GM21576 (cell line): Measurements from ENCODE around the gene CCDC91.

Experiments used
- ATAC-seq: cut with Tn5 transposase; IDR thresholded peaks from one replicate; pipeline ENCODE4 v1.9.1; 2021; ENCODE audit warnings: mild to moderate bottlenecking, moderate library complexity; ENCODE audit not compliant: unreplicated experiment

CCDC91 gene

DNA sequence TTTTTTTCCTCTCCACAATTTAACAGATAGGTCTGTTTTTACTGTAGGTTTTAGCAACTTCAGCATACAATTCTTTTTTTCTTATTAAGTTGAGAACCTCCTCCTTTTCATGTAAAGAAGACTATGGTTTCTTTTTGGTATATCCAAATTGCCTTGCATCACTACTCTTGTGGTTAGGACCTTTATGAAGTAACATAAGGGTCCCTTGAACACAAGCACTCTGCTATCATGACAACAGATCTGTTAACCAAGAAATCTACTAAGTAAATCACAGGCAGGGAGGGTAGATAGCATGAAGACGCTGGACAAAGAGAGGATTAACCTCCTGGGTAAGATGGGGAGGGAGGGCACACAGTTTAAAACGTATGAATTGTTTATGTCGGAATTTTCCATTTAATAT, 380.6 kb downstream of the CCDC91 start:
- no peak for ATAC-seq

GRCh38 chr12:28574746-28575592, 384.7 kb downstream of the CCDC91 start:
- no peak for ATAC-seq

DNA sequence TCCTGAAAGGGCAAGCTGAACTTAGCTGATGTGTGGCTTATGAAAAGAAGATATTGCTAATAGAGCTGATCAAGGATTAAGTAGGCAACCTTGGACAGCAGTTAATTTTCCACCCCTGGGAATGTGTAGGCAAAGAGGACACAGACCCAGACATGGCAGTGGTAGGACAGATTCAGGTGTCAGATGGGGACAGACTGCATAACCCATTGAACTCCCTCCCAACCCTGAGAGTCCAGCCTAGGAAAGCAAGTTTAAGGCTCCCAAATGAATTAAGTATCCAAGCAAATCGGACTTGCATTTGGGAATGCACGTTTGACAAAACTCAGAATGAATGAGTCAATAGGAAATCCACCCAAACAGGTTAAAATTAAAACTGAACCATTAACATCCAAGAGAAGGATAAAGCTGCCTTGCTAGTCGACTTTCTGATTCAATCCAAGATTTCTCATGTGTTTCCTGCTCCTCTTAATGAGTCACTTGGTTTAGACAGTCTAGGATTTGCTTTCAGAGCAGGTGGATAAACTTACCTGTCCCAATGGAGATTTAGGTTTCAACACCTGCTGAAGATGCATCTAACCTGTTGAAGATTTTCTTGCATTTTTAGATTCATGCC, 385.4 kb downstream of the CCDC91 start:
- ATAC-seq: no peak

GRCh38 chr12:28578361-28578760, 388.1 kb downstream of the CCDC91 start:
- ATAC-seq: no peak

- no peak for ATAC-seq
Observed at GRCh38 chr12:28578833-28579252, 388.6 kb downstream of the CCDC91 start.

DNA sequence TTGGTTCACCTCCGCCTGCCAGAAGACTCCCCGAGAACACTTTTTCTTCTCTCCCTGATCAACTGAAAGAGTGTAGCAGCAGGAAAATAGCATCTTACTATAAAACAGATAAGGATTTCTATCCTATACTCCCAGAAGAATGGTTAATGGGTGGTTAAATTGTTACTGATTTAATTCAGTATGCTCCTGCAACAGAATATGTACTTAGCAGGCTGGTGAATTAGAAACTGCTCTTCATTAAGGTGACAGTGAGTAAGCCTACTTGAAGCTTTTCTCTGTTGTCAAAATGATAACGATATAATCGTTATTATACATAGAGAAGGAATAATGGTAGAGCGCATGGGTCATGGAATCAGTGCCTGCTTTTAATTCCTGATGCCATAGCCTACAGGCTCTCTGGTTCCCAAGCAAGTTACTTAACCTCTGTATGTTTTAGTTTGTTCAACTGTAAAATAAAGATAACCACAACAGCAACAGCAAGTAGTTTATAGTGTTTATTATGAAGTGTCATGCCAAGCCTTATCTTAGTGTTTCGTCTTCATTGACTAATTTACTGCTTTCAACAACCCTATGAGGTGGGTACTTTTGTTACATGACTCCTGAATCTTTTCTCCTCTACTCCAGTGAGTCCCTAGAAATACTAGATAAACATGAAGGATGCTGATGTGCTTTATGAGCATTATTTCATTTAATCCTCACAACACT, 392.6 kb downstream of the CCDC91 start:
- no peak for ATAC-seq

DNA sequence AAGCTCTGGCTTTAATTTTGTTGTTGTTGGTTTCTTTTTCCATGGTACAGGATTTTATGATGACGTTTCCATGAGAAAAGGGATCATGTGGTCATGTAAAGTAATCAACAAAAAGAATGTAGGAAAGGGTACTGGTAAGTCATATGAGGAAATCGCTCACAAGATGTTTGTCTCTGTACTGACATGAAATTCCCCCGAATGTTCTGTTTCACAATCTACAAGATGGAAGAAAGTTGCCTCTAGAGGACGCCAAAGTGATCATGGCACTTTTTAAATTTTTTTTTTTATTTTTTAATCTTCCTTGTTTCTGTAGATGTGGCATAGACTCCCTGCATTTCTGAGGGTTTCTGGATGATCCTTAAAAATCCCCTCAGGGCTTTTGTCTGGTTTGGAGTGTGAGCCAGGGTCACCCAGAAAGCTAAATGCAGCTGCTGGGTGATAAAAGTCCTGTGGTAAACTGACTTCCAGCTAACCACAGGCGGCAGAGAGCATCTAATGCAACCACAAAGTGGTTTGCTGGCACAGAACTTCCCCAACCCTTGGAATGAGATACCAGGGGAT, 393.5 kb downstream of the CCDC91 start:
- ATAC-seq: no peak

GRCh38 chr12:28585146-28585545, 394.9 kb downstream of the CCDC91 start:
- no peak for ATAC-seq

- no peak for ATAC-seq
Observed at GRCh38 chr12:28586481-28586880, 396.2 kb downstream of the CCDC91 start.

GRCh38 chr12:28591831-28592230, 401.6 kb downstream of the CCDC91 start:
- ATAC-seq: no peak
